Neuronal stem cell (in vitro differentiated cells): ENCODE results near the gene DLG1.
"Not testable (repeated sequence)": the region's sequence is repeated elsewhere in the genome, so short reads cannot be mapped to it uniquely, and the experiment has no call there.

Source experiments
- DNase-seq: peaks from one replicate; pipeline ENCODE4 v3.0.0-alpha.2; 2013; ENCODE audit warnings: low spot score
- H2AFZ ChIP-seq: one replicate; pipeline ENCODE4 v1.6.1; 2013; ENCODE audit warnings: mild to moderate bottlenecking, low read length, inconsistent platforms
- H2AK5ac ChIP-seq: 2 replicates; pipeline ENCODE4 v1.6.1; 2013; ENCODE audit warnings: low read depth, mild to moderate bottlenecking, inconsistent platforms, low read length, moderate library complexity, mixed read lengths
- H2BK120ac ChIP-seq: 2 replicates; pipeline ENCODE4 v1.6.1; 2013; ENCODE audit warnings: low read depth, mild to moderate bottlenecking, inconsistent platforms, low read length, moderate library complexity, mixed read lengths
- H2BK12ac ChIP-seq: one replicate; pipeline ENCODE4 v1.6.1; 2013; ENCODE audit warnings: low read length, inconsistent platforms
- H2BK15ac ChIP-seq: 2 replicates; pipeline ENCODE4 v1.6.1; 2013; ENCODE audit warnings: mild to moderate bottlenecking, low read length, inconsistent platforms, mixed read lengths
- H2BK5ac ChIP-seq: one replicate; pipeline ENCODE4 v1.6.1; 2013; ENCODE audit warnings: inconsistent platforms, mild to moderate bottlenecking, low read length, moderate library complexity
- H3K14ac ChIP-seq: one replicate; pipeline ENCODE4 v1.6.1; 2013; ENCODE audit warnings: low read length, inconsistent platforms
- H3K18ac ChIP-seq: 2 replicates; pipeline ENCODE4 v1.6.1; 2013; ENCODE audit warnings: low read length, inconsistent platforms
- H3K23ac ChIP-seq: 2 replicates; pipeline ENCODE4 v1.6.1; 2013; ENCODE audit warnings: low read depth, mild to moderate bottlenecking, mixed read lengths, low read length, inconsistent platforms; ENCODE audit not compliant: poor library complexity
- H3K27ac ChIP-seq: replicated peaks from 3 replicates; pipeline ENCODE4 v1.5.1; 2013; ENCODE audit warnings: low read length, inconsistent platforms
- H3K27me3 ChIP-seq, 3 experiments: 2 replicates each; pipeline ENCODE4 v1.6.1; 2013; ENCODE audit warnings: low read length in 3 of 3, mild to moderate bottlenecking in 2 of 3, inconsistent platforms in 1 of 3, low read depth in 1 of 3, mixed read lengths in 1 of 3, moderate library complexity in 1 of 3; ENCODE audit not compliant: control insufficient read depth in 3 of 3, insufficient read depth in 3 of 3
- H3K36me3 ChIP-seq, 2 donors: replicated peaks in 1 of 2; 2 replicates each; pipeline ENCODE4 v1.6.1; 2013; ENCODE audit warnings: low read length in 2 of 2; ENCODE audit not compliant: control insufficient read depth in 2 of 2, insufficient read depth in 2 of 2
- H3K4ac ChIP-seq: 2 replicates; pipeline ENCODE4 v1.6.1; 2013; ENCODE audit warnings: inconsistent platforms, mild to moderate bottlenecking, low read length, moderate library complexity
- H3K4me1 ChIP-seq, 2 donors: 1 replicate in 1 of 2; 2 replicates in 1 of 2; pipeline ENCODE4 v1.6.1; 2013; ENCODE audit warnings: low read length in 2 of 2, low read depth in 1 of 2; ENCODE audit not compliant: control insufficient read depth in 2 of 2, insufficient read depth in 1 of 2
- H3K4me2 ChIP-seq: one replicate; pipeline ENCODE4 v1.6.1; 2013; ENCODE audit warnings: mild to moderate bottlenecking, low read length, inconsistent platforms; ENCODE audit not compliant: insufficient read depth, poor library complexity, severe bottlenecking
- H3K4me3 ChIP-seq, 2 donors: 2 replicates each; pipeline ENCODE4 v1.5.1; 2013; ENCODE audit warnings: low read length in 2 of 2, mild to moderate bottlenecking in 2 of 2, inconsistent platforms in 1 of 2, moderate library complexity in 1 of 2
- H3K79me1 ChIP-seq: one replicate; pipeline ENCODE4 v1.6.1; 2013; ENCODE audit warnings: low read depth, mild to moderate bottlenecking, inconsistent platforms, low read length, moderate library complexity
- H3K9ac ChIP-seq: one replicate; pipeline ENCODE4 v1.6.1; 2013; ENCODE audit warnings: mild to moderate bottlenecking, low read depth, low read length, inconsistent platforms; ENCODE audit not compliant: poor library complexity
- H3K9me3 ChIP-seq, 2 donors: replicated peaks in 1 of 2; 2 replicates each; pipeline versions ENCODE3 to v1.6.1; 2013; ENCODE audit warnings: low read length in 2 of 2, mild to moderate bottlenecking in 2 of 2, inconsistent platforms in 1 of 2, low read depth in 1 of 2, mixed read lengths in 1 of 2, moderate library complexity in 1 of 2; ENCODE audit not compliant: control insufficient read depth in 2 of 2, insufficient read depth in 1 of 2
- H4K8ac ChIP-seq: one replicate; pipeline ENCODE4 v1.6.1; 2013; ENCODE audit warnings: low read depth, mild to moderate bottlenecking, inconsistent platforms, low read length, moderate library complexity
- H4K91ac ChIP-seq: one replicate; pipeline ENCODE4 v1.6.1; 2013; ENCODE audit warnings: low read length, low read depth, mild to moderate bottlenecking, inconsistent platforms; ENCODE audit not compliant: poor library complexity
- WGBS, 2 donors: extraction: QIAGEN DNeasy Blood & Tissue Kit; methylation state at CpG; one replicate each; pipeline ENCODE4 v1.1.7; 2013; ENCODE audit warnings: missing lambda C conversion rate in 2 of 2, mixed read lengths in 1 of 2; ENCODE audit not compliant: insufficient read length in 2 of 2, insufficient replicate concordance in 1 of 2; ENCODE audit errors: extremely low coverage in 2 of 2; 5-methylcytosine and 5-hydroxymethylcytosine counted together

Gene DLG1

GRCh38 chr3:197276808-197277207, 21.6 kb downstream of the DLG1 start:
- no CpG with 5 or more reads among the region's 8 CpGs for WGBS, 2 donors
- H2BK15ac ChIP-seq, H4K8ac ChIP-seq, H2BK12ac ChIP-seq, H3K18ac ChIP-seq, H2AK5ac ChIP-seq, H3K4me2 ChIP-seq, H3K4me3 ChIP-seq, H3K79me1 ChIP-seq, H3K9ac ChIP-seq, H3K4me1 ChIP-seq, H3K27me3 ChIP-seq, H3K14ac ChIP-seq, H2BK5ac ChIP-seq, H2AFZ ChIP-seq, H3K4ac ChIP-seq, DNase-seq, H3K27ac ChIP-seq, H3K23ac ChIP-seq, H2BK120ac ChIP-seq, H4K91ac ChIP-seq: not testable (repeated sequence)
- Histone ChIP-seq H3K36me3 (peaks cover 10 to 75% of the 10 kb centered on the region in 2 donors), H3K9me3 (peaks cover 0 to 16% of the 10 kb centered on the region in 2 donors)

GRCh38 chr3:197270558-197271317, 27.7 kb downstream of the DLG1 start:
- no peak overlapping the region for H3K4me2 ChIP-seq
- peaks cover 3% of the 10 kb centered on the region for H3K79me1 ChIP-seq
- H3K27ac ChIP-seq = no peak overlapping the region
- no peak overlapping the region for H3K4ac ChIP-seq
- no peak overlapping the region for H3K18ac ChIP-seq
- no peak overlapping the region for H2AK5ac ChIP-seq
- no peak overlapping the region for H3K23ac ChIP-seq
- H2BK120ac ChIP-seq = no peak overlapping the region
- H3K9ac ChIP-seq = no peak overlapping the region
- WGBS, 2 donors = no CpG with 5 or more reads among the region's 4 CpGs
- H3K14ac ChIP-seq = no peak overlapping the region
- peaks cover 0 to 6% of the 10 kb centered on the region in 2 donors for H3K9me3 ChIP-seq
- no peak overlapping the region for H2AFZ ChIP-seq
- peaks cover 0 to 2% of the 10 kb centered on the region in 2 donors for H3K4me1 ChIP-seq
- H3K36me3 ChIP-seq = peaks cover 2 to 41% of the 10 kb centered on the region in 2 donors
- H3K27me3 ChIP-seq = no peaks in the 10 kb centered on the region
- H4K91ac ChIP-seq = no peak overlapping the region
- DNase-seq = no peak
- H2BK12ac ChIP-seq = no peak overlapping the region
- H3K4me3 ChIP-seq = no peak overlapping the region
- no peak overlapping the region for H4K8ac ChIP-seq
- no peak overlapping the region for H2BK5ac ChIP-seq
- H2BK15ac ChIP-seq = no peak overlapping the region

DNA sequence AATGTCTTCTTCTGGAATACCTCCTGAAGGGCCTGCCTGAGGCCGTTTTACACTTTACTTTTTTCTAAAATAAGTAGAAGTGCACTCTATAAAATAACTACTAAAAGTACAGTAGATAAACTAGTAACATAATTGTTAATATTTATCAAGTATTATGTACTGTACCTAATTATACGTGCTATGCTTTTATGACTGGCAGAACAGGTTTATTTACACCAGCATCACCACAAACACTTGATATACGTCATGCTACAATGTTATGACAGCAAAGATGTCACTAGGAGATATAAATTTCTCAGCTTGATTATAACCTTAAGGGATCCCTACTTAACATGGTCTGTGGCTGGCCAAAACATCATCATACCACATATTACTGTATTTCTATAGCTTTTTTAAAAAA, 29.4 kb downstream of the DLG1 start:
- Histone ChIP-seq H2AFZ (no peak overlapping the region), H3K4me3 (no peak overlapping the region), H3K36me3 (peaks cover 0 to 41% of the 10 kb centered on the region in 2 donors), H3K9me3 (peaks cover 0 to 6% of the 10 kb centered on the region in 2 donors), H4K8ac (no peak overlapping the region), H2AK5ac (no peak overlapping the region), H3K14ac (no peak overlapping the region), H4K91ac (no peak overlapping the region), H3K27ac (no peak overlapping the region), H3K79me1 (peaks cover 3% of the 10 kb centered on the region), H3K4ac (no peak overlapping the region), H3K9ac (no peak overlapping the region), H3K4me2 (no peak overlapping the region), H3K27me3 (no peaks in the 10 kb centered on the region), H3K4me1 (peaks cover 0 to 2% of the 10 kb centered on the region in 2 donors), H3K18ac (no peak overlapping the region), H2BK5ac (no peak overlapping the region), H3K23ac (no peak overlapping the region), H2BK12ac (no peak overlapping the region), H2BK15ac (no peak overlapping the region), H2BK120ac (no peak overlapping the region)
- no CpG with 5 or more reads among the region's 3 CpGs for WGBS, 2 donors
- DNase-seq = no peak

- peaks cover 0 to 10% of the 10 kb centered on the region in 2 donors for H3K9me3 ChIP-seq
- H3K4ac ChIP-seq = no peak overlapping the region
- WGBS, 2 donors = no CpG with 5 or more reads among the region's 4 CpGs
- no peak overlapping the region for H3K27ac ChIP-seq
- H3K36me3 ChIP-seq = peaks cover 0 to 48% of the 10 kb centered on the region in 2 donors
- no peak overlapping the region for H2BK120ac ChIP-seq
- H3K23ac ChIP-seq = no peak overlapping the region
- no peak for DNase-seq
- H2BK15ac ChIP-seq = no peak overlapping the region
- H2BK12ac ChIP-seq = no peak overlapping the region
- no peak overlapping the region for H3K4me2 ChIP-seq
- no peaks in the 10 kb centered on the region for H3K27me3 ChIP-seq
- H2AFZ ChIP-seq = no peak overlapping the region
- H2BK5ac ChIP-seq = no peak overlapping the region
- no peak overlapping the region for H3K4me3 ChIP-seq
- H3K14ac ChIP-seq = no peak overlapping the region
- H4K8ac ChIP-seq = no peak overlapping the region
- H3K4me1 ChIP-seq = peaks cover 0 to 2% of the 10 kb centered on the region in 2 donors
- no peak overlapping the region for H3K9ac ChIP-seq
- H4K91ac ChIP-seq = no peak overlapping the region
- no peak overlapping the region for H3K18ac ChIP-seq
- H2AK5ac ChIP-seq = no peak overlapping the region
- peaks cover 3% of the 10 kb centered on the region for H3K79me1 ChIP-seq
Observed at GRCh38 chr3:197268294-197268693, 30.1 kb downstream of the DLG1 start.
